HG03565 (cell line): Measurements from ENCODE around the gene TAMM41.
"Not testable (repeated sequence)": the region's sequence is repeated elsewhere in the genome, so short reads cannot be mapped to it uniquely, and the experiment has no call there.

Experiments
- ATAC-seq: cut with Tn5 transposase; IDR thresholded peaks from one replicate; pipeline ENCODE4 v1.9.1; 2021; ENCODE audit warnings: mild to moderate bottlenecking, moderate library complexity; ENCODE audit not compliant: unreplicated experiment

Gene TAMM41

GRCh38 chr3:11769704-11770476 is 76.8 kb downstream of the TAMM41 start:
- no peak for ATAC-seq

- ATAC-seq, result no peak
These were observed 78.1 kb downstream of the TAMM41 start for GRCh38 chr3:11768604-11769003.

GRCh38 chr3:11764931-11765363 is 81.7 kb downstream of the TAMM41 start:
- ATAC-seq, result no peak

- no peak for ATAC-seq
These were observed 86.7 kb downstream of the TAMM41 start for GRCh38 chr3:11759996-11760395.

- no peak for ATAC-seq
These were observed 88.8 kb downstream of the TAMM41 start for GRCh38 chr3:11757929-11758328.

- no peak for ATAC-seq
These were observed 89.2 kb downstream of the TAMM41 start for GRCh38 chr3:11757441-11757875.

GRCh38 chr3:11755276-11755675 is 91.4 kb downstream of the TAMM41 start:
- no peak for ATAC-seq

GRCh38 chr3:11752254-11752653 is 94.4 kb downstream of the TAMM41 start:
- not testable (repeated sequence) for ATAC-seq

- ATAC-seq, result not testable (repeated sequence)
These were observed 98.4 kb downstream of the TAMM41 start for GRCh38 chr3:11748306-11748705.
